HL-60 (cell line): Measurements from ENCODE around the gene FSTL4.

ENCODE experiments used
- POLR2AphosphoS5 ChIP-seq: IDR thresholded peaks from 2 replicates; pipeline ENCODE4 v1.6.1; 2012; ENCODE audit warnings: low read depth
- SPI1 ChIP-seq: IDR thresholded peaks from 2 replicates; pipeline ENCODE4 v1.6.1; 2012; ENCODE audit warnings: low read depth, mild to moderate bottlenecking, borderline replicate concordance
- TF ChIP-seq, protein P1 (sequence below): IDR thresholded peaks from one replicate; pipeline ENCODE4 v1.5.1; 2011; ENCODE audit warnings: low read length, control low read depth, inconsistent platforms; ENCODE audit not compliant: insufficient read depth
- TF ChIP-seq, protein P2 (sequence below): IDR thresholded peaks from 2 replicates; pipeline ENCODE4 v1.6.1; 2012; ENCODE audit warnings: low read depth; ENCODE audit not compliant: insufficient replicate concordance

GRCh38 chr5:133657036-133657435 is 44.7 kb upstream of the FSTL4 start:
- TF ChIP-seq, protein P1, sequence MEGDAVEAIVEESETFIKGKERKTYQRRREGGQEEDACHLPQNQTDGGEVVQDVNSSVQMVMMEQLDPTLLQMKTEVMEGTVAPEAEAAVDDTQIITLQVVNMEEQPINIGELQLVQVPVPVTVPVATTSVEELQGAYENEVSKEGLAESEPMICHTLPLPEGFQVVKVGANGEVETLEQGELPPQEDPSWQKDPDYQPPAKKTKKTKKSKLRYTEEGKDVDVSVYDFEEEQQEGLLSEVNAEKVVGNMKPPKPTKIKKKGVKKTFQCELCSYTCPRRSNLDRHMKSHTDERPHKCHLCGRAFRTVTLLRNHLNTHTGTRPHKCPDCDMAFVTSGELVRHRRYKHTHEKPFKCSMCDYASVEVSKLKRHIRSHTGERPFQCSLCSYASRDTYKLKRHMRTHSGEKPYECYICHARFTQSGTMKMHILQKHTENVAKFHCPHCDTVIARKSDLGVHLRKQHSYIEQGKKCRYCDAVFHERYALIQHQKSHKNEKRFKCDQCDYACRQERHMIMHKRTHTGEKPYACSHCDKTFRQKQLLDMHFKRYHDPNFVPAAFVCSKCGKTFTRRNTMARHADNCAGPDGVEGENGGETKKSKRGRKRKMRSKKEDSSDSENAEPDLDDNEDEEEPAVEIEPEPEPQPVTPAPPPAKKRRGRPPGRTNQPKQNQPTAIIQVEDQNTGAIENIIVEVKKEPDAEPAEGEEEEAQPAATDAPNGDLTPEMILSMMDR = no peak
- TF ChIP-seq POLR2AphosphoS5 (no peak), SPI1 (no peak)
- TF ChIP-seq, protein P2, sequence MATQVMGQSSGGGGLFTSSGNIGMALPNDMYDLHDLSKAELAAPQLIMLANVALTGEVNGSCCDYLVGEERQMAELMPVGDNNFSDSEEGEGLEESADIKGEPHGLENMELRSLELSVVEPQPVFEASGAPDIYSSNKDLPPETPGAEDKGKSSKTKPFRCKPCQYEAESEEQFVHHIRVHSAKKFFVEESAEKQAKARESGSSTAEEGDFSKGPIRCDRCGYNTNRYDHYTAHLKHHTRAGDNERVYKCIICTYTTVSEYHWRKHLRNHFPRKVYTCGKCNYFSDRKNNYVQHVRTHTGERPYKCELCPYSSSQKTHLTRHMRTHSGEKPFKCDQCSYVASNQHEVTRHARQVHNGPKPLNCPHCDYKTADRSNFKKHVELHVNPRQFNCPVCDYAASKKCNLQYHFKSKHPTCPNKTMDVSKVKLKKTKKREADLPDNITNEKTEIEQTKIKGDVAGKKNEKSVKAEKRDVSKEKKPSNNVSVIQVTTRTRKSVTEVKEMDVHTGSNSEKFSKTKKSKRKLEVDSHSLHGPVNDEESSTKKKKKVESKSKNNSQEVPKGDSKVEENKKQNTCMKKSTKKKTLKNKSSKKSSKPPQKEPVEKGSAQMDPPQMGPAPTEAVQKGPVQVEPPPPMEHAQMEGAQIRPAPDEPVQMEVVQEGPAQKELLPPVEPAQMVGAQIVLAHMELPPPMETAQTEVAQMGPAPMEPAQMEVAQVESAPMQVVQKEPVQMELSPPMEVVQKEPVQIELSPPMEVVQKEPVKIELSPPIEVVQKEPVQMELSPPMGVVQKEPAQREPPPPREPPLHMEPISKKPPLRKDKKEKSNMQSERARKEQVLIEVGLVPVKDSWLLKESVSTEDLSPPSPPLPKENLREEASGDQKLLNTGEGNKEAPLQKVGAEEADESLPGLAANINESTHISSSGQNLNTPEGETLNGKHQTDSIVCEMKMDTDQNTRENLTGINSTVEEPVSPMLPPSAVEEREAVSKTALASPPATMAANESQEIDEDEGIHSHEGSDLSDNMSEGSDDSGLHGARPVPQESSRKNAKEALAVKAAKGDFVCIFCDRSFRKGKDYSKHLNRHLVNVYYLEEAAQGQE = no peak
